ENCODE results near the gene PADI1.

PADI1 gene, protein sequence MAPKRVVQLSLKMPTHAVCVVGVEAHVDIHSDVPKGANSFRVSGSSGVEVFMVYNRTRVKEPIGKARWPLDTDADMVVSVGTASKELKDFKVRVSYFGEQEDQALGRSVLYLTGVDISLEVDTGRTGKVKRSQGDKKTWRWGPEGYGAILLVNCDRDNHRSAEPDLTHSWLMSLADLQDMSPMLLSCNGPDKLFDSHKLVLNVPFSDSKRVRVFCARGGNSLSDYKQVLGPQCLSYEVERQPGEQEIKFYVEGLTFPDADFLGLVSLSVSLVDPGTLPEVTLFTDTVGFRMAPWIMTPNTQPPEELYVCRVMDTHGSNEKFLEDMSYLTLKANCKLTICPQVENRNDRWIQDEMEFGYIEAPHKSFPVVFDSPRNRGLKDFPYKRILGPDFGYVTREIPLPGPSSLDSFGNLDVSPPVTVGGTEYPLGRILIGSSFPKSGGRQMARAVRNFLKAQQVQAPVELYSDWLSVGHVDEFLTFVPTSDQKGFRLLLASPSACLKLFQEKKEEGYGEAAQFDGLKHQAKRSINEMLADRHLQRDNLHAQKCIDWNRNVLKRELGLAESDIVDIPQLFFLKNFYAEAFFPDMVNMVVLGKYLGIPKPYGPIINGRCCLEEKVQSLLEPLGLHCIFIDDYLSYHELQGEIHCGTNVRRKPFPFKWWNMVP

GRCh38 chr1:17204546-17205440 is at the start of gene PADI1:
Gene PADI1, plus strand, starts transcription at chr1:17205128. Its CDS starts 90 bp downstream, at chr1:17205218.
- no peak for DNase-seq (ENCODE audit: extremely low read depth, insufficient read length)
- no peak within 1 kb of the TSS for H3K4me3 ChIP-seq (replicated peaks; ENCODE audit: low read depth, low read length)
- no peaks in the 10 kb centered on the region for H3K36me3 ChIP-seq (ENCODE audit: control insufficient read depth, insufficient read depth, low read length)
- no peaks in the 10 kb centered on the region for H3K27me3 ChIP-seq (replicated peaks; ENCODE audit: control insufficient read depth, insufficient read depth, low read length)
- no peak for TF ChIP-seq CTCF (IDR thresholded peaks at IDR 0.05; ENCODE audit: insufficient read depth, low read length, poor library complexity, severe bottlenecking)

GRCh38 chr1:17155257-17155920 is 49.5 kb upstream of the PADI1 start:
- H3K36me3 ChIP-seq (ENCODE audit: control insufficient read depth, insufficient read depth, low read length): no peaks in the 10 kb centered on the region
- H3K4me3 ChIP-seq (replicated peaks; ENCODE audit: low read depth, low read length): no peak overlapping the region

GRCh38 chr1:17156108-17156507 is 48.8 kb upstream of the PADI1 start:
- no peak for TF ChIP-seq CTCF (IDR thresholded peaks at IDR 0.05; ENCODE audit: insufficient read depth, low read length, poor library complexity, severe bottlenecking)
- DNase-seq (ENCODE audit: extremely low read depth, insufficient read length): peak; percentile 34
- no peaks in the 10 kb centered on the region for H3K27me3 ChIP-seq (replicated peaks; ENCODE audit: control insufficient read depth, insufficient read depth, low read length)
- H3K36me3 ChIP-seq (ENCODE audit: control insufficient read depth, insufficient read depth, low read length): no peaks in the 10 kb centered on the region
- H3K4me3 ChIP-seq (replicated peaks; ENCODE audit: low read depth, low read length): no peak overlapping the region

More at GRCh38 chr1:17155257-17155920, 49.5 kb upstream of the PADI1 start:
- no peak for TF ChIP-seq CTCF (IDR thresholded peaks at IDR 0.05; ENCODE audit: insufficient read depth, low read length, poor library complexity, severe bottlenecking)
- DNase-seq (ENCODE audit: extremely low read depth, insufficient read length): no peak
- no peaks in the 10 kb centered on the region for H3K27me3 ChIP-seq (replicated peaks; ENCODE audit: control insufficient read depth, insufficient read depth, low read length)

- Histone ChIP-seq H3K36me3 (ENCODE audit: control insufficient read depth, insufficient read depth, low read length) (no peaks in the 10 kb centered on the region), H3K27me3 (replicated peaks; ENCODE audit: control insufficient read depth, insufficient read depth, low read length) (no peaks in the 10 kb centered on the region), H3K4me3 (replicated peaks; ENCODE audit: low read depth, low read length) (no peak overlapping the region)
- no peak for DNase-seq (ENCODE audit: extremely low read depth, insufficient read length)
- no peak for TF ChIP-seq CTCF (IDR thresholded peaks at IDR 0.05; ENCODE audit: insufficient read depth, low read length, poor library complexity, severe bottlenecking)
These were observed 46.0 kb upstream of the PADI1 start for GRCh38 chr1:17158961-17159360.

- no peak for TF ChIP-seq CTCF (IDR thresholded peaks at IDR 0.05; ENCODE audit: insufficient read depth, low read length, poor library complexity, severe bottlenecking)
- DNase-seq (ENCODE audit: extremely low read depth, insufficient read length): no peak
- Histone ChIP-seq H3K36me3 (ENCODE audit: control insufficient read depth, insufficient read depth, low read length) (no peaks in the 10 kb centered on the region), H3K4me3 (replicated peaks; ENCODE audit: low read depth, low read length) (no peak overlapping the region), H3K27me3 (replicated peaks; ENCODE audit: control insufficient read depth, insufficient read depth, low read length) (no peaks in the 10 kb centered on the region)
These were observed 43.7 kb upstream of the PADI1 start for GRCh38 chr1:17161137-17161740.
